Stimulated activated naive CD8-positive, alpha-beta T cell treated with anti-CD3 and anti-CD28 coated beads, Interleukin-15, amount 100 ng/mL, for 72 hours (primary cell): ENCODE data around the gene KATNB1.
"Not testable (repeated sequence)": the region's sequence is repeated elsewhere in the genome, so short reads cannot be mapped to it uniquely, and the experiment has no call there.

Experiments used
- ATAC-seq: fragments of 150-1000 bp; cut with Tn5 transposase; 2 replicates; pipeline ENCODE4 v1.10.0; 2021; ENCODE audit warnings: mild to moderate bottlenecking, moderate library complexity
- DNase-seq, 2 donors: peaks; one replicate each; pipeline ENCODE4 v3.0.0; 2021 to 2022
- H3K27ac Mint-ChIP-seq, 2 donors: one replicate each; pipeline ENCODE4 v1.8.0; 2022; ENCODE audit warnings: mild to moderate bottlenecking in 2 of 2, mixed read lengths in 2 of 2, moderate library complexity in 2 of 2
- H3K27me3 Mint-ChIP-seq: one replicate; pipeline ENCODE4 v1.8.0; 2022; ENCODE audit warnings: mixed read lengths
- H3K4me1 Mint-ChIP-seq: one replicate; pipeline ENCODE4 v1.8.0; 2022; ENCODE audit warnings: mild to moderate bottlenecking, mixed read lengths
- H3K4me3 Mint-ChIP-seq, 2 donors: one replicate each; pipeline ENCODE4 v1.8.0; 2022; ENCODE audit warnings: mild to moderate bottlenecking in 2 of 2, mixed read lengths in 2 of 2, moderate library complexity in 1 of 2
- H3K9me3 Mint-ChIP-seq, 2 donors: one replicate each; pipeline ENCODE4 v1.8.0; 2022; ENCODE audit warnings: mixed read lengths in 2 of 2

The KATNB1 gene

DNA sequence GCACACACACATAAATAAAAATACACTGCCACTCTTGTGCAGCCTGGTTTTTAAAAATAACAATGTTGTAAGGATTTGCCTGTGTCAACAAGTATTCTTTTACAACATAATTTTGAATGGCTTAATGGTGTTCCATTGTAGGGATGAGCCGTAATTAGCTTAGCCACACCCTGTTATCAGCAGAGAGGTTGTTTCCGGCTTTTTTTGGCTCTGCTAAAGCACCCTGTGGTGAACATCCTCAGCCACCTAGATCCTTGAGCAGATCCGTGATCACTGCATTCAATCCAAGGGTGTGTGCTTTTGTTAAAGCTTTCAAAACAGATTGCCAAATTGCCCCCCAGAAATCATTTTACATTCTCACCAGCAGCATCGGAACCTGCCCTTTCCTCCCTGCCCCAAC, 7.0 kb downstream of the KATNB1 start:
- no peaks in the 10 kb centered on the region for H3K27me3 Mint-ChIP-seq
- H3K4me1 Mint-ChIP-seq = peaks cover 16% of the 10 kb centered on the region
- ATAC-seq = no peak

DNA sequence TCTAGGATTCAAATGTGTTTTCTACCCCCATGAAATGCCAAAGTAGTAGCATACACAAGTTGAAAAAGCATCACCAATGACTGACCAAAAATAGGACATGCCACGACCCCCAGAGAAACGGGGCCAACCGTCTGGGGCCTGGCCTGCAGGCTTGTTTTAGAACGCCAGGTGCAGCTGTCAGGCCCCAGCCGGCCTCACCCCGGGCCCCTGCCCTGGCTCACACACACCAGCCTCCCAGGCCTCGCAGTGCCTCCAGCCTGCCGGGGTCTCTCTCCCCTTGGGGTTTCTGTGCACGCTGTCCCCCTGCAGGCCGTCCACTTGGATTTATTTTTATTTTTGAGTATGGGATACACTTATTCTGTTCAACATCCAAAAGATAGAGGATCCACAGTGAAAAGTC, 7.9 kb downstream of the KATNB1 start:
- Mint-ChIP-seq H3K4me1 (peaks cover 7% of the 10 kb centered on the region), H3K4me3 (no peak overlapping the region), H3K27ac (no peak overlapping the region), H3K27me3 (no peaks in the 10 kb centered on the region), H3K9me3 (no peaks in the 10 kb centered on the region)
- DNase-seq (no peak), ATAC-seq (no peak)

More for the DNA sequence above, 7.0 kb downstream of the KATNB1 start:
- no peaks in the 10 kb centered on the region for H3K9me3 Mint-ChIP-seq
- no peak for DNase-seq
- no peak overlapping the region for H3K27ac Mint-ChIP-seq
- H3K4me3 Mint-ChIP-seq = no peak overlapping the region

DNA sequence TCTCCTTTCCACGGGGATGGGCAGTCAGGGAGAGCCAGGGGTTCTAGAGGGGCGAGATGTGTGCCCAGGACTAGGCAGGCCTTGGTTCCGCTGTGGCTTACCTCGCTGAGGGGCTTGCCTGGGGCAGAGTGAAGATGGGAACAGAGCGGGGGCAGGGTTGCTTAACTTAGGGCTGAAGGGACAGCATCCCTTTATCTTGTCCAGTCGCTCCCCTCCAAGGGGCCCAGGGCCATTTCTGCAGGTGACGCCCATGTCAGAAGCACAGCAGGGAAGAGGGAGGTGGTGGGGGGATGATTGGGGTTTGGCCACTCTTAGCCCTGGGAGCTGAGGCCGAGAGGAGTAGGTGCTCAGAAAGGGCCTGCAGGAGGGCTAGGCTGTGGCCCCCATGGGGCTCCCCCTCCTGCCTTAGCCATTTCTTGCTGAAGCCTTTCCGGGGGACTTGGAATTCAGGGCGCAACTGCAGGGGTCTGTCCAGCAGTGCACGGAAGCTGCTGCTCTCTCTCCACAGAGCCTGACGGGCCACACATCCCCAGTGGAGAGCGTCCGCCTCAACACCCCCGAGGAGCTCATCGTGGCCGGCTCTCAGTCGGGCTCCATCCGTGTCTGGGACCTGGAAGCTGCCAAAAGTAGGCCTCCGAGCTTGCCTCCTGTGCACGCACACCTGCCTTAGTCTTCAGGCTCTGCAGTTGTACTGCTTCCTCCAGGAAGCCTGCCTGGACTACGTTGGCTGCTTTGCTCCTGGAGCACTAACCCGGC, 8.5 kb downstream of the KATNB1 start:
- no peak overlapping the region for H3K27ac Mint-ChIP-seq
- H3K4me3 Mint-ChIP-seq = no peak overlapping the region
- DNase-seq (no peak), ATAC-seq (no peak)
- peaks cover 1% of the 10 kb centered on the region for H3K4me1 Mint-ChIP-seq
- no peaks in the 10 kb centered on the region for H3K27me3 Mint-ChIP-seq
- H3K9me3 Mint-ChIP-seq = no peaks in the 10 kb centered on the region

DNA sequence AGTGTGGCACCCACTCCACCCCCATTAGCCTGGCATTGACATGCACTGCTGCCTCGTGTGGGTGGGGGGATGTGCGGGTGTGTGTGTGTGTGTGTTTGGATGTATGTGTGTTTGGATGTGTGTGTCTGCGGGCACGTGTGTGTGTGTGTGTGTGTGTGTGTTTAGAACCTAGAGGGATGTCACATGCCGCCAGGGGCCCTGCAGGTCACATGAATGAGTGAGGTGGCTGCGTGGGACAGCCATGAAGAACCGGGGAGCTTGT, 9.0 kb downstream of the KATNB1 start:
- ATAC-seq (no peak), DNase-seq (no peak)
- H3K27me3 Mint-ChIP-seq = no peaks in the 10 kb centered on the region
- H3K27ac Mint-ChIP-seq = no peak overlapping the region
- H3K4me1 Mint-ChIP-seq = no peaks in the 10 kb centered on the region
- no peaks in the 10 kb centered on the region for H3K9me3 Mint-ChIP-seq
- no peak overlapping the region for H3K4me3 Mint-ChIP-seq

GRCh38 chr16:57745768-57746167, 10.2 kb downstream of the KATNB1 start:
- ATAC-seq = no peak
- Mint-ChIP-seq H3K4me1 (no peaks in the 10 kb centered on the region), H3K27ac (no peak overlapping the region), H3K9me3 (no peaks in the 10 kb centered on the region), H3K4me3 (no peak overlapping the region), H3K27me3 (no peaks in the 10 kb centered on the region)
- no peak for DNase-seq

- H3K4me3 Mint-ChIP-seq, H3K27ac Mint-ChIP-seq, DNase-seq, H3K27me3 Mint-ChIP-seq, H3K9me3 Mint-ChIP-seq, H3K4me1 Mint-ChIP-seq, ATAC-seq: not testable (repeated sequence)
These were observed 10.7 kb downstream of the KATNB1 start for GRCh38 chr16:57746316-57746715.

DNA sequence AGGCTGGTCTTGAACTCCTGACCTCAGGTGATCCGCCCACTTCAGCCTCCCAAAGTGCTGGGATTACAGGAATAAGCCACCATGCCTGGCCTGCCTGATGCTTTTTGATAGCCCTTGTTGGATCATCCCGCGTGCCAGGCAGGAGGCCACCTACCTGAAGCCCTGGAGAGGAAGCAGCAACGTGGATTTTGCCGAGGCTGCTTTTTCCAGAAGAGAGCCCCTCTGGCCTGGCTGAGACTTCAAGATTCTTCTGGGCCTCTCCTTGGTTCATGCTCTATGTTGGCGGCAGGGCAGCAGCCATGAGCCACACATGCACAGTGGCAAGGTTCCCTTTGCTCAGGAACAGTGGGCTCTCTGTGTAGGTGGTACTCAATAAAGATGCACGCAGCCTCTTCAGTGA, 11.5 kb downstream of the KATNB1 start:
- no peak overlapping the region for H3K4me3 Mint-ChIP-seq
- DNase-seq (no peak), ATAC-seq (no peak)
- peak overlapping the region in 1 of 2 donors; percentile 35 for H3K27ac Mint-ChIP-seq
- no peaks in the 10 kb centered on the region for H3K4me1 Mint-ChIP-seq
- H3K27me3 Mint-ChIP-seq = no peaks in the 10 kb centered on the region
- no peaks in the 10 kb centered on the region for H3K9me3 Mint-ChIP-seq

DNA sequence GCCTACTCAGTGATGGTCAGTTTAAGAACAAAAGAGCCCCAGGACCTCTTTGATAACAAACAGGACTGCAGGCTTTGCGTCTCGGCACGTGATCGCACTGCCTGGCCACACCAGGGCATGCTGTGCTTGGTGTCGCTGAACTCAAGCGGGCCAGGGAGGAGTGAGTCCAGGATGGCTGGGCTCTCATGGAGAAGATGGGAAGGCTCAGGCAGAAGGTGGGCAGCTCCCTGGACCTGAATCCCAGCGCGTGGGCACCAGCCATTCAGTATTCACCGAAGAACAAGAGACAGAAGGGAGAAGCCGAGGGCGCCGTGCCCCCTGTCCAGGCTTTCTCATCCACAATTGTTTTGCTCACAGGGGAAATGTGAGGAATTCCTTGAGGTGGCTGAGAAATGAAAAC, 11.9 kb downstream of the KATNB1 start:
- peak overlapping the region in 1 of 2 donors; percentile 35 for H3K27ac Mint-ChIP-seq
- H3K27me3 Mint-ChIP-seq = no peaks in the 10 kb centered on the region
- no peaks in the 10 kb centered on the region for H3K4me1 Mint-ChIP-seq
- no peaks in the 10 kb centered on the region for H3K9me3 Mint-ChIP-seq
- DNase-seq (no peak), ATAC-seq (no peak)
- H3K4me3 Mint-ChIP-seq = no peak overlapping the region

GRCh38 chr16:57747996-57748395, 12.4 kb downstream of the KATNB1 start:
- Mint-ChIP-seq H3K27ac (peak overlapping the region in 1 of 2 donors; percentile 56), H3K27me3 (no peaks in the 10 kb centered on the region), H3K4me3 (no peak overlapping the region), H3K4me1 (no peaks in the 10 kb centered on the region), H3K9me3 (no peaks in the 10 kb centered on the region)
- ATAC-seq (no peak), DNase-seq (no peak)

GRCh38 chr16:57748596-57748995, 13.0 kb downstream of the KATNB1 start:
- H3K27ac Mint-ChIP-seq = no peak overlapping the region
- H3K4me1 Mint-ChIP-seq = no peaks in the 10 kb centered on the region
- H3K27me3 Mint-ChIP-seq = no peaks in the 10 kb centered on the region
- no peak for DNase-seq
- no peak overlapping the region for H3K4me3 Mint-ChIP-seq
- no peak for ATAC-seq
- H3K9me3 Mint-ChIP-seq = no peaks in the 10 kb centered on the region

DNA sequence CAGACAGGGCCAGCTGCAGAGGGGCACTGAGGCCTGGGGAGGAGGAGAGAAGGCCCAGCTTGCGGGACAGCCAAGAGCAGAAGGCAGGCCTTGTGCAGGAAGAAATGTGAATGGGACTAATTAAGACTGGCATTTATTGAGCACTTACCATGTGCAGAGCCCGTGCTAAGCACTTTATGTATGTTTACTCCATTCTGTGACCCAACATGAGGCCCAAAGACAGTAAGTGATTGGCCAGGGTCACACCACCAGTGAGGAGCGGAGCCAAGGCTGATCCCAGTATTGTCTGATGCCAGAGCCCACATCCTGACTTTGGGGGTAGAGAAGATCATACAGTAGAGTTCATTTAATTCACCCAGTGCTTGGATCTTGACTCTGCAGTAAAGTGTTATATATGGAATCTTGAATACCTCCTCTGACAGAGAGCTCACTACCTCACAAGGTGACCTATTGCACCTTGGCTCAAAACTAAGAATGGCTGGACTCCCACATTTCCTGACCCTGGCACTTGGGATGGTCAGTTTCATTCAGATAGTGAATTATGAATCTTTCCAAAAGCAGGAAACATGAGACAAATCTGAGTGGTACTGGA, 13.6 kb downstream of the KATNB1 start:
- Mint-ChIP-seq H3K27ac (peak overlapping the region in 1 of 2 donors; percentile 66), H3K9me3 (no peaks in the 10 kb centered on the region), H3K27me3 (no peaks in the 10 kb centered on the region), H3K4me3 (no peak overlapping the region), H3K4me1 (no peaks in the 10 kb centered on the region)
- no peak for DNase-seq
- no peak for ATAC-seq

- no peak for DNase-seq
- no peak for ATAC-seq
- Mint-ChIP-seq H3K4me1 (no peaks in the 10 kb centered on the region), H3K27ac (no peak overlapping the region), H3K4me3 (no peak overlapping the region), H3K27me3 (no peaks in the 10 kb centered on the region), H3K9me3 (no peaks in the 10 kb centered on the region)
These were observed 14.4 kb downstream of the KATNB1 start for GRCh38 chr16:57749856-57750452.

GRCh38 chr16:57750796-57751538, 15.4 kb downstream of the KATNB1 start:
- Mint-ChIP-seq H3K27me3 (no peaks in the 10 kb centered on the region), H3K9me3 (no peaks in the 10 kb centered on the region), H3K4me3 (no peak overlapping the region), H3K4me1 (peaks cover 3% of the 10 kb centered on the region), H3K27ac (peak overlapping the region in 1 of 2 donors; percentile 54)
- ATAC-seq = no peak
- DNase-seq = no peak

DNA sequence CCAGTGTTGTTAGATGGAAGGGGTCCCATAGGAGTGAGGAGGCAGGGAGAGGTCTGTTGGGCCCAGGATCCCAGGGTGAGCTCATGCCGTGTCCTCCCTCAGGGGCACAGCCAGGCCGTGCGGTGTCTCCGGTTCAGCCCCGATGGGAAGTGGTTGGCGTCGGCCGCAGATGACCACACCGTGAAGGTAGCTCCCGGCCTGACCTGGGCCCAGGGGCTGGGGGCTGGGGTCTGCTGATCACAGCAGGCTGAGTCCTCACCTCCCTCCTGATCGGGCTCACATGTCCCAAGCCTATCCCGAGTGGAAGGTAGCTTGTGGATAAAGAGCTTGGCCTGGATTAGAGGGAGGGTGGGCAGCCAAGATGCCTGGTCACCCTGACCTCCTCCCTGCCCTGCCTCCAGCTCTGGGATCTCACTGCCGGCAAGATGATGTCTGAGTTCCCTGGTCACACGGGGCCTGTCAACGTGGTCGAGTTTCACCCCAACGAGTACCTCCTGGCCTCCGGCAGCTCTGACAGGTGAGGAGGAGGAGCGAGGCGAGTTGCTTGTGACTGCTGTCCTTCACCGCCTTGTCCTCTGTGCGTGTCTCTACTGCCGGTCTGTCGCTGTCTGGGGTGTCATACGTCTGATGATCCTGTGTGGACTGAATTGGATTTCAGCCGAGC, 16.1 kb downstream of the KATNB1 start:
- H3K27me3 Mint-ChIP-seq = no peaks in the 10 kb centered on the region
- ATAC-seq (no peak), DNase-seq (no peak)
- H3K27ac Mint-ChIP-seq = no peak overlapping the region
- peaks cover 9% of the 10 kb centered on the region for H3K4me1 Mint-ChIP-seq
- no peaks in the 10 kb centered on the region for H3K9me3 Mint-ChIP-seq
- H3K4me3 Mint-ChIP-seq = no peak overlapping the region

DNA sequence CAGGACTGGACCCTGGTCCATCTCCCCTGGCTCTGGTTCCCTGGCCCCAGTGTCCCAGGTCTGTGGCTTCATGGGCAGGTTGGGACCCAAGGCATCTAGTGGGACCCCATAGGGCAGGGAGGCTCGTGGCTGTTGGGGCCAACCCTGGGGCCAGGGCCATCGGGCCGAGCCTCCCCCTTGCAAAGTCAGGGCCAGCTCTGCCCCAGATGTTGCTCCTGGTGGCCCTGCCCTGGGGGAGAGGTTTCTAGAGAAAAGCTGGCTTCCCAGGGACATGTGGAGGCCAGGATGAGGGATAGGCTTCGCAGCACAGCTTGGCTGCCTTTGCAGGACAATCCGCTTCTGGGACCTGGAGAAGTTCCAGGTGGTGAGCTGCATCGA, 16.6 kb downstream of the KATNB1 start:
- no peaks in the 10 kb centered on the region for H3K9me3 Mint-ChIP-seq
- no peaks in the 10 kb centered on the region for H3K27me3 Mint-ChIP-seq
- ATAC-seq = no peak
- H3K4me3 Mint-ChIP-seq = no peak overlapping the region
- peaks cover 9% of the 10 kb centered on the region for H3K4me1 Mint-ChIP-seq
- no peak overlapping the region for H3K27ac Mint-ChIP-seq
- DNase-seq = no peak
